Activated T-cell treated with anti-CD3 and anti-CD28 coated beads, Interleukin-2, amount 50 U/mL, for 1 hour (primary cell): Measurements from ENCODE around the gene RGS7.

Experiments used
- DNase-seq: peaks from one replicate; pipeline ENCODE4 v3.0.0-alpha.2; 2020

Gene RGS7

GRCh38 chr1:240968864-240969263, 388.1 kb downstream of the RGS7 start:
- no peak for DNase-seq

- DNase-seq = no peak
Observed at GRCh38 chr1:240967070-240967724, 389.8 kb downstream of the RGS7 start.

- no peak for DNase-seq
Observed at GRCh38 chr1:240965581-240966091, 391.4 kb downstream of the RGS7 start.

- no peak for DNase-seq
Observed at GRCh38 chr1:240962086-240962485, 394.9 kb downstream of the RGS7 start.

GRCh38 chr1:240956424-240956823, 400.6 kb downstream of the RGS7 start:
- DNase-seq = no peak

- no peak for DNase-seq
Observed at GRCh38 chr1:240956020-240956419, 401.0 kb downstream of the RGS7 start.

- no peak for DNase-seq
Observed at GRCh38 chr1:240947438-240948224, 409.4 kb downstream of the RGS7 start.

- DNase-seq = no peak
Observed at GRCh38 chr1:240946926-240947325, 410.1 kb downstream of the RGS7 start.

- no peak for DNase-seq
Observed at GRCh38 chr1:240942901-240943300, 414.1 kb downstream of the RGS7 start.

- DNase-seq = no peak
Observed at GRCh38 chr1:240941701-240942370, 415.2 kb downstream of the RGS7 start.

GRCh38 chr1:240936911-240937668, 419.9 kb downstream of the RGS7 start:
- DNase-seq = no peak

GRCh38 chr1:240935920-240936319, 421.1 kb downstream of the RGS7 start:
- DNase-seq = no peak

- no peak for DNase-seq
Observed at GRCh38 chr1:240931031-240931430, 426.0 kb downstream of the RGS7 start.

GRCh38 chr1:240928265-240928664, 428.7 kb downstream of the RGS7 start:
- DNase-seq = no peak

- no peak for DNase-seq
Observed at GRCh38 chr1:240927821-240928220, 429.2 kb downstream of the RGS7 start.

- DNase-seq = no peak
Observed at GRCh38 chr1:240925273-240925672, 431.7 kb downstream of the RGS7 start.

- no peak for DNase-seq
Observed at GRCh38 chr1:240917976-240918375, 439.0 kb downstream of the RGS7 start.

GRCh38 chr1:240914506-240914905, 442.5 kb downstream of the RGS7 start:
- no peak for DNase-seq

- DNase-seq = no peak
Observed at GRCh38 chr1:240912821-240913220, 444.2 kb downstream of the RGS7 start.

GRCh38 chr1:240909701-240910457, 447.1 kb downstream of the RGS7 start:
- no peak for DNase-seq

- DNase-seq = no peak
Observed at GRCh38 chr1:240906477-240906876, 450.5 kb downstream of the RGS7 start.

- no peak for DNase-seq
Observed at GRCh38 chr1:240905225-240905765, 451.7 kb downstream of the RGS7 start.
